Breast epithelium (tissue), 3 donors: ENCODE measurements around the gene CTNNA3.

Source experiments
- POLR2A ChIP-seq: fragments of 450-650 bp; IDR thresholded peaks from one replicate; pipeline ENCODE4 v1.6.1; 2016; ENCODE audit warnings: antibody characterized with exemption, mild to moderate bottlenecking, moderate library complexity
- POLR2AphosphoS5 ChIP-seq, 3 donors: sonication (generic); formaldehyde crosslinking; IDR thresholded peaks; one replicate each; pipeline ENCODE4 v1.6.1; 2017; ENCODE audit warnings: antibody characterized with exemption in 3 of 3
- TF ChIP-seq, protein P1 (sequence below), 3 donors: fragments of 450-650 bp; IDR thresholded peaks; one replicate each; pipeline ENCODE4 v1.5.1; 2016 to 2017; ENCODE audit warnings: antibody characterized with exemption in 3 of 3, mild to moderate bottlenecking in 3 of 3, moderate library complexity in 3 of 3

DNA sequence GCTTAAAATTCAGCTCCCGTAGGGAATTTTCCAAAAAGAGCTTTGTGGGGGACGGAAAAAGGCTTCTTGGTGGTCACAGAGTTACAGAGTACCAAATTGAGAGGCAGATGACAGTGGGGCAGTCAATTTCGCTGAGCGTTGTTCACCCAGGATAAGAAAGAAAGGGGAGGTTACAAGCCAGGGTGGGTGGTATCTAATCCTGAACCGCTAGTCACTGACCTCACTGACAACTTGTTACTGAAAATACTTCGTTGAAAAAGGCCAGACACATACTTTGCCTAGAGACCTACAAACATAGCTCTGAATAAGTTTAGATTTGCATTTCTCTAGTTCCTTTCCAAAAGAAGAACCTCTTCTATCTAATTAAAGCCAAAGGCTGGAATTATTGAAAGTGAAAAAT is at the start of gene CTNNA3:
- no peak for TF ChIP-seq POLR2A
- TF ChIP-seq, protein P1, sequence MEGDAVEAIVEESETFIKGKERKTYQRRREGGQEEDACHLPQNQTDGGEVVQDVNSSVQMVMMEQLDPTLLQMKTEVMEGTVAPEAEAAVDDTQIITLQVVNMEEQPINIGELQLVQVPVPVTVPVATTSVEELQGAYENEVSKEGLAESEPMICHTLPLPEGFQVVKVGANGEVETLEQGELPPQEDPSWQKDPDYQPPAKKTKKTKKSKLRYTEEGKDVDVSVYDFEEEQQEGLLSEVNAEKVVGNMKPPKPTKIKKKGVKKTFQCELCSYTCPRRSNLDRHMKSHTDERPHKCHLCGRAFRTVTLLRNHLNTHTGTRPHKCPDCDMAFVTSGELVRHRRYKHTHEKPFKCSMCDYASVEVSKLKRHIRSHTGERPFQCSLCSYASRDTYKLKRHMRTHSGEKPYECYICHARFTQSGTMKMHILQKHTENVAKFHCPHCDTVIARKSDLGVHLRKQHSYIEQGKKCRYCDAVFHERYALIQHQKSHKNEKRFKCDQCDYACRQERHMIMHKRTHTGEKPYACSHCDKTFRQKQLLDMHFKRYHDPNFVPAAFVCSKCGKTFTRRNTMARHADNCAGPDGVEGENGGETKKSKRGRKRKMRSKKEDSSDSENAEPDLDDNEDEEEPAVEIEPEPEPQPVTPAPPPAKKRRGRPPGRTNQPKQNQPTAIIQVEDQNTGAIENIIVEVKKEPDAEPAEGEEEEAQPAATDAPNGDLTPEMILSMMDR (IDR thresholded peaks at IDR 0.05): no peak
- TF ChIP-seq POLR2AphosphoS5 (IDR thresholded peaks at IDR 0.05): no peak
